ENCODE results near the gene RHBDD3. TPM values are rescaled to one million over a fixed set of nuclear protein-coding genes. Genes with fewer than 3 reads are reported as not detected.
A peak's percentile ranks its signal among the peaks of the same experiment; 100 is the strongest.

Gene RHBDD3
- total and polyA plus RNA-seq, 9 of the 15 experiments (the other 6 are each of a cell fraction or from before 2014, with no cell fraction given): 0.32 to 35.6 (median 14.0) TPM

- Histone ChIP-seq H3K27me3 (ENCODE audit: control insufficient read depth in 2 of 2, insufficient read depth in 2 of 2, low read length in 2 of 2) (no peaks in the 10 kb centered on the region), H3K4me1 (replicated peaks in 1 of 2; ENCODE audit: control insufficient read depth in 2 of 2, insufficient read depth in 2 of 2, low read length in 2 of 2) (peaks cover 0 to 7% of the 10 kb centered on the region in 2 experiments; a peak in 1 of 5 replicates), H3K79me2 (ENCODE audit: control insufficient read depth, insufficient read depth, low read length) (no peaks in the 10 kb centered on the region), H3K27ac (ENCODE audit: extremely low read depth, low read depth, low read length) (no peak overlapping the region), H3K9me3 (replicated peaks; ENCODE audit: control insufficient read depth, insufficient read depth, low read depth, low read length) (no peaks in the 10 kb centered on the region), H3K36me3 (ENCODE audit: control insufficient read depth, insufficient read depth, low read length) (no peaks in the 10 kb centered on the region), H2AFZ (ENCODE audit: low read depth, low read length) (no peak overlapping the region), H3K9ac (ENCODE audit: insufficient read depth in 1 of 2, low read depth in 2 of 2, low read length in 2 of 2) (no peak overlapping the region), H4K20me1 (replicated peaks; ENCODE audit: control insufficient read depth, insufficient read depth, low read length) (no peaks in the 10 kb centered on the region), H3K9me1 (ENCODE audit: control insufficient read depth, insufficient read depth, low read length) (no peaks in the 10 kb centered on the region), H3K4me3 (no peak overlapping the region), H3K4me2 (ENCODE audit: insufficient read depth, low read length) (no peak overlapping the region)
- ATAC-seq (no peak), FAIRE-seq (no peak), DNase-seq (ENCODE audit: extremely low read depth in 1 of 4, low spot score in 3 of 4) (peak in 1 of 4 experiments; percentile 7)
- in situ Hi-C loops (cut with MboI): no loop called here
- intact Hi-C loops (cut with micrococcal nuclease): no loop called here
- no TSS peak for BruUV-seq (replicated peaks)
- 65% methylated on average over 10 of the region's 14 CpGs for WGBS (ENCODE audit: insufficient coverage, low coverage, missing lambda C conversion rate)
- TF ChIP-seq HMG20A (CRISPR knock-in tag; conservative IDR thresholded peaks at IDR 0.05): no peak
- TF ChIP-seq POLR2G (IDR thresholded peaks at IDR 0.05; ENCODE audit: low read depth, low read length): peak; percentile 29
- no peak for TF ChIP-seq BCL6 (CRISPR knock-in tag; IDR thresholded peaks at IDR 0.05)
- TF ChIP-seq SETDB1 (IDR thresholded peaks at IDR 0.05; ENCODE audit: low read length): no peak
- TF ChIP-seq EP400 (IDR thresholded peaks at IDR 0.05): no peak
- no peak for TF ChIP-seq SMARCE1 (IDR thresholded peaks at IDR 0.05)
- no peak for TF ChIP-seq ZNF398 (CRISPR knock-in tag; IDR thresholded peaks at IDR 0.05)
- no peak for TF ChIP-seq SPI1 (IDR thresholded peaks at IDR 0.05; ENCODE audit: borderline replicate concordance, low read depth, low read length)
- no peak for TF ChIP-seq ZBTB5 (IDR thresholded peaks at IDR 0.05)
- TF ChIP-seq KLF16 (IDR thresholded peaks at IDR 0.05): no peak
- TF ChIP-seq BRF2 (IDR thresholded peaks at IDR 0.05; ENCODE audit: borderline replicate concordance, insufficient read depth, insufficient read length): no peak
- no peak for TF ChIP-seq BRD9 (IDR thresholded peaks at IDR 0.05; ENCODE audit: low read depth, partially characterized antibody)
- peak; percentile 29; the same call in 1 of the 2 replicates for TF ChIP-seq RBFOX2 (IDR thresholded peaks at IDR 0.05; ENCODE audit: low read depth, low read length)
- POLR2A ChIA-PET: interaction anchor here (1.0 to 1.3 kb wide), 2 partner anchors 9 to 13 kb away, joined by 4 read pairs; no protein-coding TSS in a partner anchor
- CTCF ChIA-PET (ENCODE audit: low intra/inter-chr PET ratio): no interaction called here
These were observed 50.7 kb downstream of the RHBDD3 start for GRCh38 chr22:29216873-29217666.

Measured in K562 (cell line).